Pancreas (tissue), 10 donors: Measurements from ENCODE around the gene ZC3H7B. TPM values are rescaled to one million over a fixed set of nuclear protein-coding genes. Genes with fewer than 3 reads are reported as not detected.

Experiments used
- ATAC-seq, 4 donors: fragments of 200-7000 bp; cut with Tn5 transposase; one replicate each; pipeline versions ENCODE4 v1.8.0 to v1.9.1; 2020; ENCODE audit warnings: mild to moderate bottlenecking in 4 of 4, moderate library complexity in 4 of 4
- DNase-seq, 6 donors: peaks; one replicate each; pipeline ENCODE4 v3.0.0-alpha.2; 2020
- FAIRE-seq: peaks from 2 replicates; lab custom pipeline; 2012; peaks lifted over from hg19 to GRCh38; lab: Jason Lieb, UNC
- H3K27ac ChIP-seq, 4 donors: fragments of 200-600 bp; sonication (generic); 1 replicate in 3 of 4; 2 replicates in 1 of 4; pipeline versions ENCODE4 v1.5.0 to v1.8.0; 2020
- H3K27me3 ChIP-seq, 4 donors: fragments of 200-600 bp; one replicate each; pipeline ENCODE4 v1.8.0; 2021
- H3K36me3 ChIP-seq, 3 donors: fragments of 200-600 bp; sonication (generic) in 1 of 3; one replicate each; pipeline versions ENCODE4 v1.5.0 to v1.8.0; 2020 to 2021
- H3K4me1 ChIP-seq, 3 donors: fragments of 200-600 bp; one replicate each; pipeline ENCODE4 v1.8.0; 2021
- H3K4me3 ChIP-seq, 4 donors: fragments of 200-600 bp; sonication (generic) in 2 of 4; one replicate each; pipeline versions ENCODE4 v1.5.0 to v1.8.0; 2020 to 2021
- H3K9me3 ChIP-seq, 4 donors: fragments of 200-600 bp; one replicate each; pipeline ENCODE4 v1.8.0; 2021
- CTCF ChIP-seq, 4 donors: fragments of 200-600 bp; sonication (generic) in 3 of 4; IDR thresholded peaks; one replicate each; pipeline versions ENCODE4 v1.5.0 to v1.8.0; 2021; ENCODE audit warnings: antibody characterized with exemption in 4 of 4
- WGBS, 2 donors: extraction: QIAGEN DNeasy Blood & Tissue Kit; methylation state at CpG; one replicate each; pipeline ENCODE4 v1.1.7; 2013; 5-methylcytosine and 5-hydroxymethylcytosine counted together
- intact Hi-C, 3 donors: fragments of 100-400 bp; cut with DNase I; formaldehyde crosslinking; loops; one replicate each; pipeline versions ENCODE4 v1.11.1 to v1.14.2; 2022
- polyA plus RNA-seq, 2 donors: library from polyadenylated mRNA; stranded (reverse); fragments of 200-250 nt; gene quantifications; one replicate each; pipeline ENCODE4 v1.2.3, GENCODE V29; 2013
- total RNA-seq, 6 donors: library from RNA; stranded (reverse); fragmentation: NEBNext Ultra II Directional in 4 of 6; extraction: Animal tissue kit (Norgen Biotek cat#: 25700) in 4 of 6; gene quantifications; one replicate each; pipeline versions ENCODE4 v1.2.1 to v1.2.4, GENCODE V29; 2021 to 2023
- donor health status: healthy with polysubstance abuse.
- donor health status: DM: no; HTN: no; CAD: no; lungs with moderate emphysema.
- donor health status: DM: no; HTN: no; CAD: no.
- donor health status: control.
- donor health status: control.
- donor health status: Bipolar disorder and iron deficiency.
- donor health status: DM: yes; HTN: yes; CAD: no.
- donor health status: DM: no; HTN: no; CAD: no.
- donor health status: DM: no; HTN: no; CAD: no.
- donor health status: DM: yes; HTN: yes; CAD: no.

Gene ZC3H7B
- total and polyA plus RNA-seq, 8 donors: 20.9 to 46.8 (median 27.0) TPM

DNA sequence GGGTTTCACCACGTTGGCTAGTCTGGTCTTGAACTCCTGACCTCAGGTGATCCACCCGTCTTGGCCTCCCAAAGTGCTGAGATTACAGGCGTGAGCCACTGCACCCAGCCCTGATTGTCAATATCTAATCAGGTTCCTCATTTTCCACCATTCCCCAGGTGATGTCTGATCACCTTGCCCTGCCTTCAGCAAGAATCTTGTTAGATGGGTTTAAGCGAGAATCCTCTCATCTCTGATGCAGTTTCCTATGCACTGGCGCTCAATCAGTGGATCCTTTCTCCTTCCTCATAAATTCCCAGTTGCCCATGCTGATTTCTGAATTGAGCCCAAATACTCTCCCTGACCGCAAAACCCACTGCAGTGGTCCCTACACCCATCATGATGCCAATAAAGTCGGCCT is 664 bp upstream of the ZC3H7B start:
- Histone ChIP-seq H3K36me3 (no peaks in the 10 kb centered on the region), H3K9me3 (no peaks in the 10 kb centered on the region), H3K27me3 (no peaks in the 10 kb centered on the region), H3K4me1 (peaks cover 0 to 8% (median 4%) of the 10 kb centered on the region in 3 donors), H3K27ac (peak overlapping the region in 2 of 4 donors; percentile 78 to 79), H3K4me3 (peak overlapping the region in 3 of 4 donors; percentile 59 to 98 (median 93))
- FAIRE-seq (no peak), DNase-seq (no peak), ATAC-seq (peak in 1 of 4 donors; percentile 3)
- WGBS, 2 donors: 24 to 35% methylated on average over 7 of the region's 7 CpGs
- intact Hi-C loops: loop anchor here in 1 of 3 donors (10.0 kb wide), 1 partner anchor 64 kb away; no protein-coding TSS in a partner anchor
- TF ChIP-seq CTCF (IDR thresholded peaks at IDR 0.05): no peak

DNA sequence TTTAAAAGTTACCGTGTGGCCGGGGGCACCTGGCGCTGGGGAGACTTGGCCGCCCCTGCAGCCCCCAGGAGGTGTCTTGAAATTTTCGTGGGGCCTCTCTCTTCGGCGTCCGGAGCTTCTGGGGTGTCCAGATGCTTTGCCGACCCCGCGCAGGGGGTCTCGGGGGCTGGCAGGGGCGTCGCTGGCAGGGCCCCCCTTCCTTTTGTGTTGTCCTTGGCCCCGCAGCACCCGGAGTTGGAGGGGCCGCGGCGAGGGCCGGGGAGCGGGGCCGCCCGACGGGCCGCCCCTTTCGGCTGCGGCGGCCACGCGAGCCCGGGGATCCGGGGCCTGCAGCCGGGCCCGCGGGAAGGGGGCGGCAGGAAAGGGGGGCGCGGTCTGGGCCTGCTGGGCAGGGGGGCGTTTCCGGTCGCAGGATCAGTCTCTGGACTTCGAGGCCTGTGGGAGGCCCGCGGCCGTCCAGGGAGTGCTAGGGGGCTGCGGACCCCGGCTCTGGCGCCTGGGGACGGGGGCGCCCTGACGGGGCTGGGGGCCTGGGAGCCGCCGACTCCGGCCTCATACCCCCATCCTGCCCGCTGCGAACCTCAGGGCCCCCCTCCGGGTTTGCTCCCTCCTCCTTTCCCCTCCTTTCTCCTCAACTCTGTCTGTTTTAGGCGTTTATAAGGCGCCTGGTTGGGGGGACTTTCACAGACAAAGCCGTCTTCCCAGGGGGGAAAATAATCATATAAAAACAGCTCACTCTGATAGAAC is 869 bp downstream of the ZC3H7B start:
- FAIRE-seq (no peak), ATAC-seq (peak in 3 of 4 donors; percentile 23 to 35 (median 28)), DNase-seq (peak in 2 of 6 donors; percentile 62 to 72)
- Histone ChIP-seq H3K4me3 (peak overlapping the region; percentile 59 to 98 (median 87)), H3K9me3 (no peaks in the 10 kb centered on the region), H3K27me3 (no peaks in the 10 kb centered on the region), H3K36me3 (no peaks in the 10 kb centered on the region), H3K4me1 (peaks cover 0 to 8% (median 4%) of the 10 kb centered on the region in 3 donors), H3K27ac (peak overlapping the region; percentile 57 to 79 (median 76))
- WGBS, 2 donors: 0 to 1% methylated on average over 31 to 60 of the region's 60 CpGs
- no peak for TF ChIP-seq CTCF (IDR thresholded peaks at IDR 0.05)
- intact Hi-C loops: loop anchor here in 1 of 3 donors (10.0 kb wide), 1 partner anchor 63 kb away; no protein-coding TSS in a partner anchor

DNA sequence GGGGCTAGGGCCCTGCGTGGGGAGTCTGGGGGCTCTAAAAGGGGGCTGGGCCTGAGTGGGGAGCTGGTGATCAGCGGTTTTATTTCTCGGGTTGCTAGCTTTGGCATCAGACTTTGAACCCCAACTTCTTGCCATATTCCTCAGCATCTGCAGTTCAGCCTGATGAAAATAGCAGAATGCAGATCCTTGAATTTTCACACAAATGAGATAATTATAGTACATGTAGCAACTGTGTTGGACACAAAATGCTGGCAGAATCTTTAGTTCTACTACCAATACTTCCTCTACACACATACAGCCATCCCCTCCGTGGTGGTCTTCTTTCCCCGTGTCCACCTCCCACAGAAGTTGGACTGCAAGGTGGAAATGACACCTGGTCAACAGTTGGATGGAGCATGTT is 1.5 kb downstream of the ZC3H7B start:
- intact Hi-C loops: loop anchor here in 1 of 3 donors (10.0 kb wide), 1 partner anchor 62 kb away; no protein-coding TSS in a partner anchor
- H3K9me3 ChIP-seq: no peaks in the 10 kb centered on the region
- H3K27ac ChIP-seq: peak overlapping the region in 3 of 4 donors; percentile 57 to 79 (median 78)
- ATAC-seq (no peak), DNase-seq (no peak), FAIRE-seq (no peak)
- WGBS, 2 donors: 1 to 4% methylated on average over 5 of the region's 5 CpGs
- peak overlapping the region; percentile 59 to 98 (median 87) for H3K4me3 ChIP-seq
- peaks cover 0 to 8% (median 4%) of the 10 kb centered on the region in 3 donors for H3K4me1 ChIP-seq
- no peaks in the 10 kb centered on the region for H3K36me3 ChIP-seq
- TF ChIP-seq CTCF (IDR thresholded peaks at IDR 0.05): no peak
- H3K27me3 ChIP-seq: no peaks in the 10 kb centered on the region

DNA sequence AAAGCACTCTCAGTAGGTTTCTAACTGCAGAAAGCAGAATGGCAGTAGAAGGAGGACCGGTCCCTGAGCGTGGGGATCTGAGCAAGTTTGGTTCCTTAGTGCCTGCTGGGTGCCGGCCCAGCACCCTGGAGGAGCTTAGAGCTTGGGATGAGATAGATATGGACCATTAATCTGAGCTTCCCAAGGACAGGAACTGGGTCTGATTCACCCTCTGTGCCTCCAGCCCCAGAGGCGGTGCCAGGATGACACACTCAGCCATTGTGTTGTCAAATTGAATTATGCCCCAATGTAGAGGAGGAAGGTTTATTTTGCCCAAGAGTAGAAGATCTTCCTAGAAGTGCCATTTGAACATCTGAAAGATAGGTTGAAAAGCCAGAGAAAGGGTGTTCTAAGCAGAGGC is 4.3 kb downstream of the ZC3H7B start:
- WGBS, 2 donors: 90 to 95% methylated on average over 4 of the region's 4 CpGs
- no peak for TF ChIP-seq CTCF (IDR thresholded peaks at IDR 0.05)
- peaks cover 0 to 11% (median 4%) of the 10 kb centered on the region in 3 donors for H3K4me1 ChIP-seq
- ATAC-seq (no peak), FAIRE-seq (no peak), DNase-seq (no peak)
- no peaks in the 10 kb centered on the region for H3K36me3 ChIP-seq
- no peak overlapping the region for H3K4me3 ChIP-seq
- H3K9me3 ChIP-seq: no peaks in the 10 kb centered on the region
- H3K27ac ChIP-seq: no peak overlapping the region
- intact Hi-C loops: loop anchor here in 1 of 3 donors (10.0 kb wide), 1 partner anchor 59 kb away; no protein-coding TSS in a partner anchor
- H3K27me3 ChIP-seq: no peaks in the 10 kb centered on the region
